A673 (cell line): ENCODE results near the gene SLC25A11.

Experiments used
- CTCF ChIP-seq: fragments of 300-800, 200-600 bp; sonication (generic); conservative IDR thresholded peaks from 2 replicates; pipeline ENCODE4 v1.5.1; 2017; ENCODE audit warnings: low read depth, mild to moderate bottlenecking, antibody characterized with exemption, low read length, moderate library complexity, mixed read lengths
- EZH2 ChIP-seq: fragments of 200-600 bp; sonication (generic); IDR thresholded peaks from 2 replicates; pipeline ENCODE4 v1.6.1; 2017; ENCODE audit warnings: borderline replicate concordance, low read depth, mild to moderate bottlenecking, mixed read lengths, antibody characterized with exemption, low read length; ENCODE audit not compliant: poor library complexity, severe bottlenecking

GRCh38 chr17:4955091-4955490, 15.2 kb upstream of the SLC25A11 start:
- TF ChIP-seq CTCF (no peak), EZH2 (no peak)
